Suprapubic skin (tissue), 4 donors: Measurements from ENCODE around the gene NECAB3. TPM values are rescaled to one million over a fixed set of nuclear protein-coding genes. Genes with fewer than 3 reads are reported as not detected.

Experiments used
- DNase-seq, 2 donors: peaks; one replicate each; pipeline ENCODE4 v3.0.0-alpha.2; 2019; ENCODE audit warnings: low spot score in 2 of 2
- H3K27ac ChIP-seq: fragments of 200-600 bp; sonication (generic); one replicate; pipeline ENCODE4 v1.5.1; 2019
- H3K27me3 ChIP-seq: fragments of 200-600 bp; sonication (generic); one replicate; pipeline ENCODE4 v1.5.1; 2019
- H3K36me3 ChIP-seq: fragments of 200-600 bp; sonication (generic); one replicate; pipeline ENCODE4 v1.5.1; 2019
- H3K4me1 ChIP-seq: fragments of 200-600 bp; sonication (generic); one replicate; pipeline ENCODE4 v1.5.1; 2019
- H3K4me3 ChIP-seq: fragments of 200-600 bp; sonication (generic); one replicate; pipeline ENCODE4 v1.5.1; 2019; ENCODE audit warnings: mild to moderate bottlenecking
- H3K9me3 ChIP-seq: fragments of 200-600 bp; sonication (generic); one replicate; pipeline ENCODE4 v1.5.1; 2019
- CTCF ChIP-seq, 2 donors: fragments of 200-600 bp in 1 of 2; fragments of 450-650 bp in 1 of 2; sonication (generic) in 1 of 2; IDR thresholded peaks; one replicate each; pipeline ENCODE4 v1.5.1; 2016 to 2019; ENCODE audit warnings: antibody characterized with exemption in 2 of 2, mild to moderate bottlenecking in 1 of 2, moderate library complexity in 1 of 2
- EP300 ChIP-seq: sonication (generic); formaldehyde crosslinking; IDR thresholded peaks from one replicate; pipeline ENCODE4 v1.6.1; 2017; ENCODE audit warnings: antibody characterized with exemption
- POLR2A ChIP-seq, 2 donors: fragments of 450-650 bp; IDR thresholded peaks; one replicate each; pipeline ENCODE4 v1.6.1; 2017; ENCODE audit warnings: antibody characterized with exemption in 2 of 2, mild to moderate bottlenecking in 2 of 2, moderate library complexity in 2 of 2
- POLR2AphosphoS5 ChIP-seq, 3 donors: sonication (generic); formaldehyde crosslinking; IDR thresholded peaks; one replicate each; pipeline ENCODE4 v1.6.1; 2017; ENCODE audit warnings: antibody characterized with exemption in 3 of 3
- WGBS: methylation state at CpG from one replicate; pipeline ENCODE4 v1.1.5; 2018; 5-methylcytosine and 5-hydroxymethylcytosine counted together
- total RNA-seq, 4 donors: library from RNA; depleted of rRNA; stranded (reverse); fragments of >200 nt; gene quantifications; one replicate each; pipeline ENCODE4 v1.1.0, GENCODE V29; 2016

The NECAB3 gene
- total RNA-seq, 4 donors from 2014 or later = 19.9 to 37.5 (median 22.1) TPM

- Histone ChIP-seq H3K4me3 (peak overlapping the region; percentile 83), H3K27me3 (no peaks in the 10 kb centered on the region), H3K36me3 (peaks cover 4% of the 10 kb centered on the region), H3K9me3 (no peaks in the 10 kb centered on the region), H3K4me1 (peaks cover 53% of the 10 kb centered on the region), H3K27ac (peak overlapping the region; percentile 91)
- 32% methylated on average over 16 of the region's 16 CpGs for WGBS
- no peak for DNase-seq
- TF ChIP-seq POLR2A (IDR thresholded peaks at IDR 0.05) = no peak
- TF ChIP-seq POLR2AphosphoS5 (IDR thresholded peaks at IDR 0.05) = peak in 1 of 3 donors; percentile 25
- TF ChIP-seq CTCF (IDR thresholded peaks at IDR 0.05) = no peak
Measured at GRCh38 chr20:33675136-33675959, 1.1 kb upstream of the NECAB3 start.

- peaks cover 4% of the 10 kb centered on the region for H3K36me3 ChIP-seq
- no peak for DNase-seq
- H3K4me3 ChIP-seq = peak overlapping the region; percentile 83
- H3K9me3 ChIP-seq = no peaks in the 10 kb centered on the region
- 30% methylated on average over 20 of the region's 29 CpGs for WGBS
- H3K27me3 ChIP-seq = no peaks in the 10 kb centered on the region
- peak overlapping the region; percentile 91 for H3K27ac ChIP-seq
- TF ChIP-seq CTCF (IDR thresholded peaks at IDR 0.05) = no peak
- TF ChIP-seq POLR2AphosphoS5 (IDR thresholded peaks at IDR 0.05) = no peak
- no peak for TF ChIP-seq POLR2A (IDR thresholded peaks at IDR 0.05)
- no peak for TF ChIP-seq EP300
- H3K4me1 ChIP-seq = peaks cover 61% of the 10 kb centered on the region
Measured at GRCh38 chr20:33673410-33674293, 576 bp downstream of the NECAB3 start.

DNA sequence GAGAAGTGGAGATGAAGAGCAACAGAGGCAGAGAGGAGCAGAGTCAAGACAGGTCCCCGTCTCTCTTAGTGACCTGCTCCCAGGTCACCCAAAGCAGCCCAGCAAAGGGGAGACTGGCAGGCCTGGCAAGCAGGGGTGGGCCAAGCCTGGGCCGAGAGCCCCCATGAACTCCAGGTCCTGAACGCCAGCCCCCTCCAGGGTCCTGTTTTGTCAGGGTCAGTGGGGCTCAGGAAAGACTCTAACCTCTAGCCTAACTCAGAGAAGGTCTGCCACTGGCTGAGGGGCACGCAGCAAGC lies 1.2 kb downstream of the NECAB3 start:
- H3K4me3 ChIP-seq = peak overlapping the region; percentile 83
- WGBS = 72% methylated on average over 4 of the region's 4 CpGs
- TF ChIP-seq EP300 (no peak), POLR2A (IDR thresholded peaks at IDR 0.05) (no peak), POLR2AphosphoS5 (IDR thresholded peaks at IDR 0.05) (no peak), CTCF (IDR thresholded peaks at IDR 0.05) (no peak)
- H3K9me3 ChIP-seq = no peaks in the 10 kb centered on the region
- no peak for DNase-seq
- peaks cover 64% of the 10 kb centered on the region for H3K4me1 ChIP-seq
- H3K36me3 ChIP-seq = peaks cover 4% of the 10 kb centered on the region
- no peaks in the 10 kb centered on the region for H3K27me3 ChIP-seq
- H3K27ac ChIP-seq = no peak overlapping the region

GRCh38 chr20:33672426-33673113 lies 1.7 kb downstream of the NECAB3 start:
- no peak overlapping the region for H3K27ac ChIP-seq
- 74% methylated on average over 16 of the region's 17 CpGs for WGBS
- peaks cover 67% of the 10 kb centered on the region for H3K4me1 ChIP-seq
- peaks cover 4% of the 10 kb centered on the region for H3K36me3 ChIP-seq
- peak overlapping the region; percentile 83 for H3K4me3 ChIP-seq
- no peaks in the 10 kb centered on the region for H3K27me3 ChIP-seq
- TF ChIP-seq POLR2A (IDR thresholded peaks at IDR 0.05) = no peak
- TF ChIP-seq EP300 = no peak
- TF ChIP-seq CTCF (IDR thresholded peaks at IDR 0.05) = no peak
- no peak for TF ChIP-seq POLR2AphosphoS5 (IDR thresholded peaks at IDR 0.05)
- DNase-seq = no peak
- H3K9me3 ChIP-seq = no peaks in the 10 kb centered on the region
